HG03280 (cell line): ENCODE data around the gene SIVA1.

Experiments
- ATAC-seq: cut with Tn5 transposase; IDR thresholded peaks from one replicate; pipeline ENCODE4 v1.9.1; 2021; ENCODE audit warnings: mild to moderate bottlenecking, moderate library complexity; ENCODE audit not compliant: unreplicated experiment

The SIVA1 gene

DNA sequence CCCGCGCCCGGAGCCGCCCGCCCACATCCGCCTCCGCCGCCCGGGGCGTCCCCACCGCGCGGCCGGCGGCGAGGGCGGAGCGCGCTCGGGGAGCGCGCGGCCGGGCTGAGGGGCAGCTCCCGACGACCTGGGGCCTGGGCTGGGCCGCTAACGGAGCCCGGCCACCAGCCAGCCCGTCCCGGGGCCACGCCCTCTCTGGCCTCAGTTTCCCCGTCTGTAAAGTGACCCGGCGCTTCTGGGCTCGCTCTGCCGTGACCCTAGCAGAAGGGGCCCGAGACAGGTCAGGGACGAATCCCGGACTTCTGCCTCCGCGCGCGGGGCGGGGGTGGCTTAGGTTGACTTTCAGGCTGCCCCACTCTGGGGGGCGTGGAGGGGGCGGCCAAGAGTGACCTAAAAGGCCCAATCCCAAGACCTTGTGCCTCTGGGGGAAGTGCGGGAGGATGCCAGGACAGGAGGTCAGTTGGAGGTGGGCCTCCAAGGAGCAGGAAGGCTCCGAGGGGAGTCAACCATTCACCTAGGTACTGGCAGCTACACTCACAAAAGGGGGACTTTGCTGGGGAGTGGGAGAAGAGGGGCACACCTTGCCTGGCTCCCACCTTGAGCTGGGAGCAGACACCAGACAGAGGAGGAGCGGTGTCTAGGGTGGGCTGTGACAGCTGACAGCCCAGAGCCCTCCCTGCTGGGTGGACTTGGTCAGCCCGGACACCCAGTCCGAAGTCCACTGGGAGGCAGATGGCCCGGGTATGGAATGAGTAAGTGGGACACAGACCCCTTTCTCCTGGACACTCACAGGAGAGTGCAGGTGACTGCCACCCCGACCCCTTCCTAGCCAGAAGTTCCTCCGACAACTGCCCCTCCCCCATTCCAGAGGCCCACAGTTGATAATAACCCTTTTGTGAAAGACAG lies 43.1 kb downstream of the SIVA1 start:
- peak; percentile 45 for ATAC-seq

DNA sequence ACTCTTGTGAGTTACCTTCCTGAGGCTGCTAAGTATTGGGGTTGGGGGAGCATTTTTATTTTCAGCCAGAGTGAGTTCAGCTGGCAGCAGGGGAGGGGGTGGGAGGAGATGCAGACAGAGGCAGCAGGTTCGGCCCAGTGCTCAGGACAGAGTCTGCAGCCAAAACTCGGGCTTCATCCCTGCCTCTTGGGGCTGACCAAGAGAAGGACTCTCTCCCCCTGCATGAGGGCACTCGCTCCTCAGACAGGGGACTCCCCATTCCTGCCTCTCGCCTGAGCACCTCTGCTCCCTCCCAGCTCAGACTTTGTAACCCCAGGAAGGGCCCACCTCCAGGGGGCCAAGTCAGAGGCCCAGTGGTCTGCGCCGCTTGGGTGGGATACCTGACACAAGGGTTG lies 43.7 kb downstream of the SIVA1 start:
- no peak for ATAC-seq

DNA sequence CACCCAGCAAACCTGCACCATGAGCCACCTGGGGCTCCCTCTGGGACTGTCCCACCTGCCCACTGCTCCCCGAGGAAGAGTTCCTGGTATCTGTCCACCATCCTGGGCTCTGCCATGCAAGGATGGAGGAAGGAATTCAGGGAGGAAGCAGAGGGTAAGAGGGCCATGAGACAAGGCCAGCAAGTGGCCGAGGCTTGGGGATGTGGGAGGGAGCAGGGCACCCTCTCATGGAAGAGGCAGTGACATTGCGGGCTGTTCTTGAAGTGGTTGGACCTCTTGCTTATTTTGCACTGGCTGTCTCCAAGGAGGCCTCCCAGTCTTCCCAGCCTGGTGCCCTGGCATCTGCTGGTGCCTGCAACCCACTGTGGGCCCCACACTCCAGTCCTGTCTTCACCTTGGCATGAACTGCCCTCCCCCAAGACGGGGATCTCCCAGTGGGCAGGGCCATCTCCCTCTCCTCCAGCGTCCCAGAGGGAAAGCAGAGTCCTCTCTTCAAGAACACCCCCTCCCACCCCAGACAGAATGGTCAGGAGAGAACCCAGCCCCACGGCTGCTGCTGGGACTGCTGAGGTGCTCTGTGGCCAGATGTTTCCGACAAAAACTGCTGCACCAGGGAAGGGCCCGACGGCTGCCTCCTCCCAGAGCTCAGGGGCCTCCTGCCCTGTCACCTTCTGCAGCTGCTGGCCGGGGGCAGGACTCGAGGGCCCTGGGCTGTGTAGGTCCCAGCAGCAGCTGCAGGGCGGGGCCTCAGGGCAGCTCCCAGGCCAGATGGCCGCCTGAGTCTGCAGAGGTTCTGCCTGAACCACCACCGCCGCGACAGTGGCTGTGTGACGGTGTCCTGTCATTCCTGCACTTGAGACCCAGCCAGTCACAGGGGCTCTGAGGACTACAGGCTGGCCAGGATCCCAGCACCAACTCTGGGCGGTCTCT lies 44.4 kb downstream of the SIVA1 start:
- no peak for ATAC-seq

DNA sequence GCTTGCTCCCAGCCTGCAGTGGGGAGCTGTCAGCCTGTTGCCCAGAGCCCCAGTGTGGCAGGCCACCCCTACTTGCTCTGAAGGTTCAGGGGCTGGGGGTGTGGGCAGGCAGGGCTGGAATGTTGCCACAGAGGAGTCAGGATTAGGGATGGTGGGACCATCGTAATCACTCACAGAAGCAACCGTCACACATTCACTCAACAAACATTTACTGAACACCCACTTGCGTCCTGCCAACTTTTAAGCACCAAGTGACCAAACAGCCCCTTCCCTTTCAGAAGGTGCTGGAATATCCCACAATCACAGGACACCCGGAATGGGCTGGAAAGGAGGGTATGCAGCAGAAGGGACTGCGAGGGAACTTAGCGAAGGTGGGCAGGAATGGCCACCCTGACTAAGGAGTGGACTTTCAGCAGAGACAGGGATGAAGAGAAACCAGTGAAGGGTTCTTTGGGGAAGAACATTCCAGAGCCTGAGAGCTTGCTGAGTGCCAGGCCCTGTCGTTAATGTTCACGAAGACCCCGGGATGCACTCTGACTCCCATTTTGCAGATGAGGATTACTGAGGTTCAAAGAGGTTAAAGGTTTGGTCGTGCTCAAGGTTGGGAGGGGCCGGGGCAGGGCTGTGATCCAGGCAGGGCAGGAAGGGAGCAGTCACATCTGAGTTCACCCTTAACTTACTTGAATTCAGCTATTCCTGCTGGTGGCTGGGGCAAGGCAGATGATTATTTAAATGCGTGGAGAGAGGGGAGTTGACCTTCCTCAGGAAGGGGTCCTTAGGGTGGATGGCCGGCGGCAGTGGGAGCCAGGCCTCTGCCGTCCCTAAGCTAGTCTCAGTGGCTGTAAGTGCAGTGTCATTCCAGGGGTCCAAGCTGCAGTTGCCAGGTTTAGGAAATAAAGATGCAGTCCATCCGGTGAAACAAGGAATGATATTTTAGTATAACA lies 45.6 kb downstream of the SIVA1 start:
- ATAC-seq, result no peak

DNA sequence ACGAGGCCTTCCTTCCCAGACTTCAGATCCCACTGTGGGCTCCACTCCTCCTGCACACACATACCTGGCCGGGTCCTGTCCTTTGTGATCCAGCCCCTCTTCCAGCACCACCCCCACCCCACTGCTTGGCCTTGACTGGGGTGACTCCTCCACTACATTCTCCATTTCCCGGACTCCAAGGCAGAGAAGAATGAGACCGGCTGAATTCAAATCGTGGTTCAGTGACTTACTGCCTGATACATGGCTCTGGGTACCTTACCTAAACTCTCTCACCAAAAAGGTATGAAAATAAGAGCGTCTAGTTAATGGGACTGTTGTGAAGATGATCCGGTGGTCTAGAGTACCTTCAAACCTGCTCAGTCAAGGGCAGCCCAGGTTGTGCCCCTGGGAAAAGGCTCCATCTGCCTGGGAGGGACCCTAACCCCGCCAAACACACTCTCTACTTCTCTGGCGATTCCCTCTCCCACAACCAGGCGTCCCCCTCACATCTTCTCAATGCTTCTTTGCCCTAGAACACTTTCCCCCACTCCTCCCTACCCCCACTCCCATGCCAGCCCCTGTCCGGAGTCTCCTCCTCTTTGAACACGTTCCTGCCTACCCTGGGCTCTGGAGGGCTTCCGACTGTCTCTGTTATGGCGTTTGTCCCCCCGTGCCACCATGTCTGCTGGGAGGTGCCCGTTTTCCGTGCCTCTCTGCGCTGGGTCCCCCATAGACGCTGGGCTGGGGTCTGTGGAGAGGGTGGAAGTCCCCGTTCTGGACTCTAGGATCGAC lies 46.5 kb downstream of the SIVA1 start:
- no peak for ATAC-seq

DNA sequence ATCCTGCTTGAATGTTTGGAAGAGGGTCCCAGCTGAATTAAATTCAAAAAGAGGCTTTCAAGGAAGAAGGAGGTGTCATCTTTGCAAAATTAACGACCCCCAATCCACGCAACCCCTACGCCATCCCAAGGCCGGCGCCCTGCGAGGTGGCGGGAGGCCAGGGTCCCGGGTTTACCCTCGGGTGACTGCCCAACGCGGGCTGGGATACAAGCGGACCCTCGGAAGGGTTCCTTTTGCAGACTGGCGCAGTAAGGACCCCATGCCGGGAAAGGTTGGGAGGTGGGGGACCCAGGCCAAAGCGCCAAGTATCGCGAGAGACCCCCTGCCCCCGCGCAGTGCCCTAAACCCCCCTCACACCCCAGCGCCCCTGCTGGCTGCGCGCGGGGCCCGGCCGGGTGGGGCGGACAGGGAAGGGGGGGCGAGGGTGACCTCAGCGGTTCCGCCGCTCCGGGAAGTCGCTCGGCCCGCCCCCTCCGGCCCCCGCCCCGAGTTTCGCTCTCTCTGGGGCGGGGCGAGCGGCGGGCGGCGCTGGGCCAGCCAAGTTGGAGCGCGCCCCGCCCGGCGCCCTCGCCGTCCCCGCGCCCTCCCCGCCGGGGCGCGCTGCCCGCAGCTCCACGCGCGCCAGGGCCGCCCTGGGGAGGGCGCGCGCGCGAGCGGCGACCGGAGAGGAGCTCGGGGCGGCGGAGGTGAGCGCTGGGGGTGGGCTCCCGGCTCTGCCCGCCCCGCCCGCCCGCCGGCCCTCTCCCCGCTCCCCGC lies 47.2 kb downstream of the SIVA1 start:
- peak; percentile 48 for ATAC-seq

DNA sequence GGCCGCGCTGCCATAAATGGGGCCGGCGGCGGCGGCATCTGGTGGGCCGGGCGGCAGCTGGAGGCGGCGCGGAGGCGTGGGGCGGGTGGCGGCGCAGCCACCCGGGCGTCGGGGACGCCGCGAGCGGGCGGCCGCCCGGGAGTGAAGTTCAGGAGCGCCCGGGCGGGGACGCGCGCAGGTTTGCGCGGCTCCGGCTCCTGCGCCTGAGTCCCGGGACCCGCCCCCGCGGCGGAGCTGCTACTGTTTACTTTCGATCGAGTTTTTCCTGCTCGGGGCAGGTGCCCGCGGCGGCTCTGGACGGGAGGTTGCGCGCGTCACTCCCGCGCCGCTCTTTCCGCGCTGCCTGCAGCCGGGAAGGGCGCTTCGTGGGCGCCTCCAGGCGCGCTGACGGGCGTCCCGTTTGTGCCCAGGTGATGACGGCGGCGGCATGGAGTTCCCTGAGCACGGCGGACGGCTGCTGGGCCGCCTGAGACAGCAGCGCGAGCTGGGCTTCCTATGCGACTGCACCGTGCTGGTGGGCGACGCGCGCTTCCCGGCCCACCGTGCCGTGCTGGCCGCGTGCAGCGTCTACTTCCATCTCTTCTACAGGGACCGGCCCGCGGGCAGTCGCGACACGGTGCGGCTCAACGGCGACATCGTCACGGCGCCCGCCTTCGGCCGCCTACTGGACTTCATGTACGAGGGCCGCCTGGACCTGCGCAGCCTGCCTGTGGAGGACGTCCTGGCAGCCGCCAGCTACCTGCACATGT lies 48.0 kb downstream of the SIVA1 start, which contains the start of gene ZBTB42:
TSS of gene ZBTB42 (plus strand) at position 331 of the 749 bp plus-strand sequence. CDS start at position 428, 97 bp downstream.
- ATAC-seq, result peak; percentile 38

DNA sequence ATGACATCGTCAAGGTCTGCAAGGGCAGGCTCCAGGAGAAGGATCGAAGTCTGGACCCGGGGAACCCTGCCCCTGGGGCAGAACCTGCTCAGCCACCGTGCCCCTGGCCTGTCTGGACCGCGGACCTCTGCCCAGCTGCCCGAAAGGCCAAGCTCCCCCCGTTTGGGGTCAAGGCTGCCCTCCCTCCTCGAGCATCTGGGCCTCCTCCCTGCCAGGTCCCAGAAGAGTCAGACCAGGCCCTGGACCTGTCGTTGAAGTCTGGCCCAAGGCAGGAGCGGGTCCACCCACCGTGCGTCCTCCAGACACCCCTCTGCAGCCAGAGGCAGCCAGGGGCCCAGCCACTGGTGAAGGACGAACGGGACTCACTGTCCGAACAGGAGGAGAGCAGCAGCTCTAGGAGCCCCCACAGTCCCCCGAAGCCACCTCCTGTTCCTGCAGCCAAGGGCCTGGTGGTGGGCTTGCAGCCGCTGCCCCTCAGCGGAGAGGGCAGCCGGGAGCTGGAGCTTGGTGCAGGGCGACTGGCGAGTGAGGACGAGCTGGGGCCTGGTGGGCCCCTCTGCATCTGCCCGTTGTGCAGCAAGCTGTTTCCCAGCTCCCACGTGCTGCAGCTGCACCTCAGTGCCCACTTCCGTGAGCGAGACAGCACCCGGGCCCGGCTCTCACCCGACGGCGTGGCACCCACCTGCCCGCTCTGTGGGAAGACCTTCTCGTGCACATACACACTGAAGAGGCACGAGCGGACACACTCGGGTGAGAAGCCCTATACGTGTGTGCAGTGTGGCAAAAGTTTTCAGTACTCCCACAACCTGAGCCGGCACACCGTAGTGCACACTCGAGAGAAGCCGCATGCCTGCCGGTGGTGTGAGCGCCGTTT lies 48.8 kb downstream of the SIVA1 start:
- no peak for ATAC-seq

DNA sequence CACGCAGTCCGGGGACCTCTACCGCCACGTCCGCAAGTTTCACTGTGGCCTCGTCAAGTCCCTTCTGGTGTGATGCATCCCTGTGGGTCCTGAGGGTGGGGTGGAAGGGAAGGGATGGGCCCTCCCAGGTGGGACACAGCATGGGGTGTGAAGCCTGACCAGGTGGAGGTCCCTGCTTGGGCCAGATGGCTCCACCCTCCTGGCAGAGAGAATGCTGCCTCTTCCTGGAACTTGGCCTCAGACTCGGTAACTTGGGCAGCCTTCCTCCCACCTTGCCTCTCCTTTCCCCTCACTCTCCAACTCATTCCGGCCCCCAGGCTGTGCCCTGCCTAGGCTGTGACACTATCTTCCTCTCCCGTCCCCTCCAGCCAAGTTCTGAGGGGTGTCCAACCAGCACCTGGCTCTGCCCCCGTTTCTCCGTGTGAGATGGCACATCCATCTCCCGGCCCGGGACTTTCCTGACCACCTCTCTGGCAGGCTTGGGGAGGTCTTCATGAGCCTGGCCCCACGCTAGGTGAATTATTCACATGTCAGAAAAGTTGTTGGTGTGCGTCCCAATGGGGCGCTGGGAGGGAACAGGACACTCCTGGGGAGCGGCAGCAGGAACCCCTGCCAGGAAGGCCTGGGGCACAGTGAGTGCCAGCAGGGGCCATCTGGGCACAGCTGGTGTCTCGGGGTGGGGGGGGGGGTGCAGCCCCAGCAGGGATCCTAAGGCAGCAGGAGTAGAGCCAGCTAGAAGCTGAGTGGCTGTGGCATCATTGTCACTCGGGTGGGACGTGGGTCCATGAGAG lies 49.6 kb downstream of the SIVA1 start:
- ATAC-seq, result no peak

DNA sequence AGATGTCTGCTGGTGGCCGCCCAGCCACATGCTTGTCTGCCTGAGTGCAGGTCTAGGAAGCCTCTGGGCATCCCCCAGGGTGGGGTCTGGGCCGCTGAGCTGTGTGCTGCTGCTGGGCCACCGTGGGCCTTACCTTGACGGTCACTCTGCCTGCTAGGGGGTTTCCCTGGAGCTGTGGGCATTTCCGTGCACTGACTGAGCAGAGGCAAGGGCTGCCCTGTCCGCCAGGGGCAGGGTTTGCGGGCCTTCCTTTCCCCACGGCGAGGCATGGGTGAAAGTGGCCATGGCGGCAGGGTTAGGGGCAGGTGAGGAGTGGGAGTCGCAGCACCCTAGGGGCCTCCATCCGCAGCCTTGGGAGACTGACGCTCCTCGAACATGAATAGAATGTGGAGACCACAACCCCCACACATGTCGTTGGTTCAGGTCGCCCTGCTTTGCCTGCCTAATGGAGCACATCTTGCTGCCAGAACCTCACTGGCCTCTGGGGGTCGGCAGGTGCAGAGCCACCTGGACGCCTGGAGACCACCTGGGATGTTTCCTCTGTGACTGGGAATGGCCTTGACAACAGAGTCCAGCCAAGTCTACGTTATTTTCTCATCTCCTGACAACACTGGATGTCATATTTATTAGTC lies 50.4 kb downstream of the SIVA1 start:
- ATAC-seq, result no peak

DNA sequence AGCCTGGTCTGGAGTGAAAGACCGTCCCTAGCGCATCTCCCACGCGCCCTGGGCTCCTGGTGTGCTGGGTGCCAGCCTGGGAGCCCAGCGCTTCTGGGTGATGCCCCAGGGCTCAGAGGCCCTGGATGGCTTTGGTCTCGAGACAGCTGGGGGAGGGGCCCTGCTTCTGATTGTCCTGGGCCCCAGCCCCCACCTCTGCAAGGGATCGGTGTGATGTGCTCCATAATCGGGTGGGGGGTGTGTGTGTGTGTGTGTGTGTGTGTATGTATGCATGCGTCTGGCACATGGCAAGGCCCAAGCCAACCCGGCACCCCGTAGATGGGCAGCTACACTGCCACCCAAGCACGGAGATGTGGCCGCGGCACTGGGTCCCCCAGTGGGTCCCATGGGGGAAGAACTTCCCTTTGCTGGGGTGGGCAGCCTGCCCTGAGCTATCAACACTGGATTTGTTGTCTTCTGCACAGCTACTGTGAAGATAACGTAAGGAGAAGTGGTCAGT lies 51.0 kb downstream of the SIVA1 start:
- no peak for ATAC-seq

DNA sequence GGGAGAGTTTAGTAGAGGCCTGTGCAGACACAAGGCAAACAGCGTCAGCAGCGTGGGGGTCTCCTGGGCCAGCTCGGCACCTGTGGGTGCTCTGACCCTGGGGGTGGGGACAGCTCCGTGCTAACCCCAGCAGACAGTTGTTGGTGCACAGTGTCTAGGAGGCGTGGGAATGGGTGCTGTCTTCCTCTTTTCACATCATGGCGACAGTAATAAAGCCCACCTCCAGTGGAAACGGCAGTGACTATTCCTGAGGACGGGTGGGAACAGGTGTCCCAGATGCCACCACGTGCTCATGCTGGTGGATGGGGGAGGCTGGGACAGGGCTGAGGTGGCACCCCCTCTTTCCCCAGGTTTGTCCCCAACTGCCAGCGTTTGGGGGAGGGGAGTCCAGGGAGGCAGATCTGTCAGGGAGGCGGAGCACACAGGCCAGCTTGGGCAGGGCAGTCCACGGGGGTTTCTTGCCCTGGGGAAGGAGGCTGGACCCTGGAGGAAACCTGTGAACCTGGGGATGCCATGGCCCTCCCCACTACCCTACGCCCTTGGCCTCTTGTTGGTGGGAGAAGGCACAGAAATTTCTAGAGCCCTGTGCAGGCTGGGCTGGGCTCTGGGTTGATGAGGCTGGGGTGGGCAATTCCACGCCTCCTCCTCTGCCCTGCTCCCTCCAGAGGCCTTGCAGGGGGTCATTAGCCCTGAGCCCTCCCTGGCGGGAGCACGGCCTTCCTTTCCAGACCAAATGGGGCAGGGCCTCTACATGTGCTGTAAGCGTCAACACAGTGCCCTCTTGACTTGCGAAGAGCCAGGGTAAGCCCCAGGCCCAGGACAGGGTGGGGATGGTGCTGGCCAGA lies 51.8 kb downstream of the SIVA1 start:
- ATAC-seq, result no peak

DNA sequence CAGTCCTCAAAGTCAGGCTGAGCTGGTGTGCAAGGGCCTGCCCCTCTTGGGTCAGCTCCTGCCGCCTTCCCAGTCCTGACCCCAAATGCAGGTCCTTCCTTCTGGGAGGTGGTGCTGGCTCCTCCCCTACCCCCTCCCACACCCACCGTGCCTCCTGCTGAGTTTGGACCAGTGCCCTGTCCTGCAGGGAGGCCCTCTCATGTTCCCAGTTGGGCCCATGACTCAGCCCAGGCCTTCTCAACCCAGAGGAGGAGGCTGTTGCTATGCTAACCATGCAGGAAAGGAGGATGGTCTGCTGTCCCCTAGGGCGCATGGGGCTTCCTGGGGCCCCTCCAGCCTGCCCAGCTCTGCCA lies 52.4 kb downstream of the SIVA1 start:
- ATAC-seq, result no peak

DNA sequence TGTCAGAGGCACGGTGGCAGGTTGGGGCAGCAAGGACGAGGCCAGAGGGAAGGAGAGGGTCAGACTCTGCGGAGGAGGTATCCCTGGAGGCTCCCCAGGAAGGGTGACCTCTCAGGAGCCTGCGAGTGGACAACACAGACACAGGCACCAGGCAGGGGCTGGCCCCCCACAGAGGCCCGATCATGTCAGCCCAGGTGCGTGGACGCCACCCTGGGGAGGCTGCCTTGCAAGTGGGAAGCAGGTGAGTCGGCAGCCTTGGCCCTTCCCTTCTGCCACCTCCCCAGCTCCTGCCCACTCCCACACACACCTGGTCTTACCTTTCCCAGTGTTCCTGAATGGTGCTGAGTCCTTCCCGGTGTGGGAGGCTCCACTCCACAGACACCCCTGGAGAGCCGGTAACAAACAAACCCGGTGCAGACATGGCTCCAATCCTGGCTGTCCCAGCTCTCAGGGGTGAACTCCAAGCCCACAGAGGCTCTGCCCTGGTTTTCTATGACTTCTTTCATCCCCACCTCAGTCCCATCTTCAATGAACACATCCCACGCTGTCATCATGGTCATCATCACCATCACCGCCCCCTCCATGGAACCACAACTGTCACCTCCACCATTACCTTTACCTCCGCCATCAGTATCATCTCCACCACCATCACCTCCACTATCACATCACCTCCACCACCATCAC lies 53.1 kb downstream of the SIVA1 start:
- ATAC-seq, result no peak
